Thoracic aorta (tissue), 2 donors: Measurements from ENCODE around the gene ARF6. TPM values are rescaled to one million over a fixed set of nuclear protein-coding genes. Genes with fewer than 3 reads are reported as not detected.

Experiments
- ATAC-seq: fragments of 150-250 bp; one replicate; pipeline ENCODE4 v1.8.0; 2017; ENCODE audit warnings: low read depth; ENCODE audit not compliant: insufficient number of reproducible peaks, low FRiP score
- DNase-seq: peaks from one replicate; pipeline ENCODE4 v3.0.0-alpha.2; 2020; ENCODE audit warnings: low spot score
- H3K27ac ChIP-seq, 2 donors: fragments of 200-600 bp; sonication (generic); 1 replicate in 1 of 2; 2 replicates in 1 of 2; pipeline ENCODE4 v1.5.1; 2016; ENCODE audit warnings: mild to moderate bottlenecking in 2 of 2, moderate library complexity in 2 of 2
- H3K27me3 ChIP-seq: fragments of 200-600 bp; sonication (generic); replicated peaks from 2 replicates; pipeline ENCODE4 v1.6.0; 2016; ENCODE audit warnings: mild to moderate bottlenecking; ENCODE audit not compliant: insufficient read depth
- H3K36me3 ChIP-seq: fragments of 200-600 bp; sonication (generic); one replicate; pipeline ENCODE4 v1.5.1; 2016
- H3K4me1 ChIP-seq, 2 donors: fragments of 200-600 bp; sonication (generic); 1 replicate in 1 of 2; 2 replicates in 1 of 2; pipeline versions ENCODE4 v1.5.1 to v1.6.0; 2016; ENCODE audit warnings: low read depth in 2 of 2, mild to moderate bottlenecking in 1 of 2; ENCODE audit not compliant: control insufficient read depth in 1 of 2
- H3K4me3 ChIP-seq: fragments of 200-600 bp; sonication (generic); 2 replicates; pipeline ENCODE4 v1.5.1; 2016; ENCODE audit warnings: mild to moderate bottlenecking
- H3K9me3 ChIP-seq: fragments of 200-600 bp; sonication (generic); 2 replicates; pipeline ENCODE4 v1.5.1; 2016
- total RNA-seq, 2 donors: library from RNA; depleted of rRNA; stranded (reverse); fragments of >200 nt; gene quantifications; one replicate each; pipeline versions ENCODE4 v1.1.0 to v1.2.3, GENCODE V29; 2016
- TF ChIP-seq, protein P1 (sequence below): fragments of 200-600 bp; sonication (generic); IDR thresholded peaks from one replicate; pipeline ENCODE4 v1.5.1; 2019; ENCODE audit warnings: antibody characterized with exemption

ARF6 gene
- total RNA-seq, 2 donors from 2014 or later: 33.7 to 67.2 TPM

DNA sequence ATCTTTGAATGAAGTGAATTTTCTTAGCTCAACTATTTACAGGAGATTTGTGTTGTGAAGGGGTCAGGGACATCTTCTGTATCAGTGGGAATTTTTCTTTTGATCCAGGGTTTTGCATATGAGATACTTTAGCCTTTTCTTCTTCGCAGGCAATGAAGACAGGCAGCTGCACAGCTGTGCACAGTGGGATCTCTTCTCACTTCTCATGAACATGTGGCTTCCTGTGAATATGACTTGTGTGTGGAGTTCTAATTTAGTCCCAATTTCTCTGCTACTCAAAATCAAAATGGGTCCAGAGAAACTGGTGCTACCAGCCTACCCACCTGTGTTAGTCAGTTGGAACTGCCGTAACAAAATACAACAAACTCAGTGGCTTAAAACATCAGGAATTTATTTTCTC lies 37.8 kb downstream of the ARF6 start:
- ATAC-seq (no peak), DNase-seq (no peak)
- H3K9me3 ChIP-seq: no peaks in the 10 kb centered on the region
- H3K4me1 ChIP-seq: no peaks in the 10 kb centered on the region
- TF ChIP-seq, protein P1, sequence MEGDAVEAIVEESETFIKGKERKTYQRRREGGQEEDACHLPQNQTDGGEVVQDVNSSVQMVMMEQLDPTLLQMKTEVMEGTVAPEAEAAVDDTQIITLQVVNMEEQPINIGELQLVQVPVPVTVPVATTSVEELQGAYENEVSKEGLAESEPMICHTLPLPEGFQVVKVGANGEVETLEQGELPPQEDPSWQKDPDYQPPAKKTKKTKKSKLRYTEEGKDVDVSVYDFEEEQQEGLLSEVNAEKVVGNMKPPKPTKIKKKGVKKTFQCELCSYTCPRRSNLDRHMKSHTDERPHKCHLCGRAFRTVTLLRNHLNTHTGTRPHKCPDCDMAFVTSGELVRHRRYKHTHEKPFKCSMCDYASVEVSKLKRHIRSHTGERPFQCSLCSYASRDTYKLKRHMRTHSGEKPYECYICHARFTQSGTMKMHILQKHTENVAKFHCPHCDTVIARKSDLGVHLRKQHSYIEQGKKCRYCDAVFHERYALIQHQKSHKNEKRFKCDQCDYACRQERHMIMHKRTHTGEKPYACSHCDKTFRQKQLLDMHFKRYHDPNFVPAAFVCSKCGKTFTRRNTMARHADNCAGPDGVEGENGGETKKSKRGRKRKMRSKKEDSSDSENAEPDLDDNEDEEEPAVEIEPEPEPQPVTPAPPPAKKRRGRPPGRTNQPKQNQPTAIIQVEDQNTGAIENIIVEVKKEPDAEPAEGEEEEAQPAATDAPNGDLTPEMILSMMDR: no peak
- no peak overlapping the region for H3K27ac ChIP-seq
- no peaks in the 10 kb centered on the region for H3K36me3 ChIP-seq
- no peak overlapping the region for H3K4me3 ChIP-seq
- H3K27me3 ChIP-seq: no peaks in the 10 kb centered on the region

DNA sequence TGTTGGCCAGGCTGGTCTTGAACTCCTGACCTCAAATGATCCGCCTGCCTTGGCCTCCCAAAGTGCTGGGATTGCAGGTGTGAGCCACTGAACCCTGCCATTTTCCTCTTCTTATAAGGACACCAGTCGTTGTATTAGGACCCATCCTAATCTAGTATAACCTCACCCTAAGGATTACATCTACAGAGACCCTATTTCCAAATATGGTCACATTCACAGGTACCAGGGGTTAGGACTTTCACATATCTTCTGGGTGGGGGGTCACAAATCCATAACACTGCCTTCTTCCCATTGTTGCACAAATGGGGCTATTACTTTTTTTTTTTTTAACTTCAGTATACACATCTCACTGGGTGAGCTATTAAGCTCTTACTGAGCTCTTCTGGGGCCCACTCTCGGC lies 38.6 kb downstream of the ARF6 start:
- H3K36me3 ChIP-seq: no peaks in the 10 kb centered on the region
- H3K4me3 ChIP-seq: no peak overlapping the region
- no peaks in the 10 kb centered on the region for H3K4me1 ChIP-seq
- DNase-seq (no peak), ATAC-seq (no peak)
- no peaks in the 10 kb centered on the region for H3K27me3 ChIP-seq
- no peak overlapping the region for H3K27ac ChIP-seq
- H3K9me3 ChIP-seq: no peaks in the 10 kb centered on the region
- TF ChIP-seq, protein P1: no peak

DNA sequence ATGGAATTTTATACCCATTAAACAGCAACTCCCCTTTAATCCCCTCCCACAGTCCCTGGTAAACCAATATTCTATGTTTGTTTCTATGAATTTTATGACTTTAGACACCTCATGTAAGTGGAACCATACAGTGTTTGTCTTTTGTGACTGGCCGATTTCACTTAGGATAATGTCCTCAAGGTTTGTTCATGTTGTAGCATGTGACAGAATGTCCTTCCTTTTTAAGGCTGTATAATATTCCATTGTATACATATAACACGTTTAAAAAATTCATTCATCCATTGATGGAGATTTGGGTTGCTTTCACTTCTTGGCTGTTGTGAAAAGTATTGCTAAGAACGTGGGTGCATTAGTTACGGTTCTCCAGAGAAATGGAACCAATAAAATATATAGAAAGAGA lies 40.2 kb downstream of the ARF6 start:
- TF ChIP-seq, protein P1: no peak
- Histone ChIP-seq H3K4me1 (no peaks in the 10 kb centered on the region), H3K4me3 (no peak overlapping the region), H3K9me3 (no peaks in the 10 kb centered on the region), H3K36me3 (no peaks in the 10 kb centered on the region), H3K27ac (no peak overlapping the region), H3K27me3 (no peaks in the 10 kb centered on the region)
- ATAC-seq: no peak
- DNase-seq: no peak

DNA sequence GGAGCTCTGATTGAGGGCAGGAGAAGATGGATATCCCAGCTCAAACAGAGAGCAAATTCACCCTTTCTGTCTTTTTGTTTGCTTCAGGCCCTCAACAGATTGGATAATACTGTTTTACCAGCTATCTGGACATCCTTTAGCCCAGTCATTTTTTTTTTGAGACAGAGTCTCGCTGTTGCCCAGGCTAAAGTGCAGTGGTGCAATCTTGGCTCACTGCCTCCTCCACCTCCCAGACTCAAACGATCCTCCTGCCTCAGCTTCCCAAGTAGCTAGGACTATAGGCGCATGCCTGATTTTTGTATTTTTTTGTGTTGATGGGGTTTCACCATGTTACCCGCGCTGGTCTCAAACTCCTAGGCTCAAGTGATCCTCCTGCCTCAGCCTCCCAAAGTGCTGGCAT lies 40.8 kb downstream of the ARF6 start:
- no peak for DNase-seq
- ATAC-seq: no peak
- H3K27ac ChIP-seq: no peak overlapping the region
- H3K27me3 ChIP-seq: no peaks in the 10 kb centered on the region
- no peaks in the 10 kb centered on the region for H3K4me1 ChIP-seq
- H3K4me3 ChIP-seq: no peak overlapping the region
- no peaks in the 10 kb centered on the region for H3K9me3 ChIP-seq
- H3K36me3 ChIP-seq: no peaks in the 10 kb centered on the region
- TF ChIP-seq, protein P1: no peak

DNA sequence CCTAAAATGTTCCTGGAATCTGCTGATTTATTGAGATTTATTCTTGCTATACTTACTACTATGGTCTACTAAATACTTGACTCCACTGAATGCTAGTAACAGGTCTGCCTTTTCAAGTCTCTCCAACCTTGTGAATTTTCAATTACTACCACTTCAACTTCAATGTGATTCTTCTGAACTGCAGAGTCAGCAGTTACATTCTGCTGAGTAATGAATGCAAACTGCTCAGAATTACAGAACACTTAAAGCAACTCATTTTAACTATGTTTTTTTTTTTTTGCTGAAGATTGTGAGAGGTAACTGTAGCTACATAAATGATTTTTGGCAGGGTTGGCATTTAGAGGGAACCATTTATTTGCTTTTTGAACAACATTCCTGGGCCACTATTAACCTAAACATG lies 41.8 kb downstream of the ARF6 start:
- DNase-seq (no peak), ATAC-seq (no peak)
- H3K4me1 ChIP-seq: no peaks in the 10 kb centered on the region
- no peaks in the 10 kb centered on the region for H3K27me3 ChIP-seq
- no peak overlapping the region for H3K4me3 ChIP-seq
- H3K9me3 ChIP-seq: no peaks in the 10 kb centered on the region
- H3K36me3 ChIP-seq: no peaks in the 10 kb centered on the region
- no peak overlapping the region for H3K27ac ChIP-seq
- TF ChIP-seq, protein P1: no peak
